Stimulated activated CD8-positive, alpha-beta memory T cell treated with anti-CD3 and anti-CD28 coated beads, Interleukin-4, amount 100 ng/mL, for 24 hours (primary cell): ENCODE measurements around the gene ELK3.
"Not testable (repeated sequence)": the region's sequence is repeated elsewhere in the genome, so short reads cannot be mapped to it uniquely, and the experiment has no call there.

Source experiments
- DNase-seq: peaks from one replicate; pipeline ENCODE4 v3.0.0-alpha.2; 2020; ENCODE audit warnings: low read depth

The ELK3 gene

DNA sequence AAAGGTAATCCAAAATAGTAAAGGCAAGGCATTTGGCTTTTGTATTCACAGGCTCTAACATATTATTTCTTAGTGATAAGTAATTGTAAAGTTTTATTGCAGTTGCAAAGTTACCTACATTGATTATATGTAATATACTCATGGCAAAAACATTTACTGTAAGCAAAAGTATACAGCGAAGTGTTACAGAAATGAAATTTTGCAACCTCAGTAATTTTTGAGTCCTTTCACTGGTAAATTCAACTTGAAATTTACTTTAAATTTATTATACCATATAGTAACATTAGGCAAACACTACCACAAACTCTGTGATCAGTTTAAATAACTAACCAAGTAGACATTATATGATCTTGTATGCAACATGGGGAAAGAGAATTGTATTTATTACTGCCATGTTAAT lies 117.0 kb downstream of the ELK3 start:
- DNase-seq, result no peak

DNA sequence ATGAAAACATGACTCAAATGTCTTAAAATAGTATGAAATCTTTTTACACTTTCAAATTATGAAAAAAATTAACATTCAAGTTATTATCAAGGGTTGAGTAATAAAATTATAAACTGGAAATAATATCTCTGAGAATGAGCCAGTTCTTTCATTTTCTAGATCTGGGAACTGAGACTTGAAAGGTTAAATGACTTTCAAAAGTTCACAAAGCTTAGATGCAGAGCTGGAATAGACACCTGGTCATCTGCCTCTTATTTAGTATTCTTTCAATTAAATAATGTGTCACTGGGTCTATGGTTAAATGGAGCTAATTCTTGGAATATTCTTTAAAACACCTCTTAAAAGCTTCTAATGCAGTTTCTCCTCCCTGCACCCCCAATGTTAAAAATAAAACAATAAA lies 119.4 kb downstream of the ELK3 start:
- no peak for DNase-seq

DNA sequence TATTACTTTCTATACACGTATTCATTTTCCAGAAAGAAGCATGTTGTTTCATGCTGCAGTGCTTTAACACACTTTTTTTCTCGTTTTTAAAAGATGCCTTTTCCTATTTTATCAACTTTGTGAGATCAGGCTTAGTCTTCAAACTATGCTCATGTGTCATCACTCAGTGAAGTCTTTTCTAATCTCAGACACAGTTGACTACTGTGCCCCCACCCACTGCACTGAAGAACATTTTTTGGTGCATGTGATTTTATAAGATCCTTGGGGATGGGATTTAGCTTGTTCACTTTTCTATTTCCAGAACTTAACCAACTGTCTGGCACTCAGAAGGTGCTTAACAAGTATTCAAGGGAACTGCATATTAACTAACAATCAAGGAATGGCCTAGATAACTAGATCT lies 120.5 kb downstream of the ELK3 start:
- DNase-seq, result no peak

DNA sequence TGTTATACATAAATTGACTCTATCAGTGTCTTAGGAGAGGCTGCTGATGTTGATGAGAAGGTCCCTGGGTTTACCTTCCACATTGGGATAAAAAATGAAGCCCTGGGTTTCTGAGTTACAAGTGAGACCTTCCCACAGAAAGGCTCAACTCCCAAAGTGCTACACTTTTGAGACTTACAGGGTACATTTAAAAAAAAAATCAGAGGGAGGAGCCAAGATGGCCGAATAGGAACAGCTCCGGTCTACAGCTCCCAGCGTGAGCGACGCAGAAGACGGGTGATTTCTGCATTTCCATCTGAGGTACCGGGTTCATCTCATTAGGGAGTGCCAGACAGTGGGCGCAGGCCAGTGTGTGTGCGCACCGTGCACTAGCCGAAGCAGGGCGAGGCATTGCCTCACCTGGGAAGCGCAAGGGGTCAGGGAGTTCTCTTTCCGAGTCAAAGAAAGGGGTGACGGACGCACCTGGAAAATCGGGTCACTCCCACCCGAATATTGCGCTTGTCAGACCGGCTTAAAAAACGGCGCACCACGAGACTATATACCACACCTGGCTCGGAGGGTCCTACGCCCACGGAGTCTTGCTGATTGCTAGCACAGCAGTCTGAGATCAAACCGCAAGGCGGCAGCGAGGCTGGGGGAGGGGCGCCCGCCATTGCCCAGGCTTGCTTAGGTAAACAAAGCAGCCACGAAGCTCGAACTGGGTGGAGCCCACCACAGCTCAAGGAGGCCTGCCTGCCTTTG lies 121.7 kb downstream of the ELK3 start:
- not testable (repeated sequence) for DNase-seq

DNA sequence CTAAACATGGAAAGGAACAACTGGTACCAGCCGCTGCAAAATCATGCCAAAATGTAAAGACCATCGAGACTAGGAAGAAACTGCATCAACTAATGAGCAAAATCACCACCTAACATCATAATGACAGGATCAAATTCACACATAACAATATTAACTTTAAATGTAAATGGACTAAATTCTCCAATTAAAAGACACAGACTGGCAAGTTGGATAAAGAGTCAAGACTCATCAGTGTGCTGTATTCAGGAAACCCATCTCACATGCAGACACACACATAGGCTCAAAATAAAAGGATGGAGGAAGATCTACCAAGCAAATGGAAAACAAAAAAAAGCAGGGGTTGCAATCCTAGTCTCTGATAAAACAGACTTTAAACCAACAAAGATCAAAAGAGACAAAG lies 123.6 kb downstream of the ELK3 start:
- not testable (repeated sequence) for DNase-seq
